HUES64 (cell line): ENCODE results near the gene TEPSIN.
A peak's percentile ranks its signal among the peaks of the same experiment; 100 is the strongest.

Experiments
- H3K27ac ChIP-seq: 2 replicates; pipeline ENCODE4 v1.7.0; 2013; ENCODE audit warnings: low read depth, low read length, inconsistent platforms
- H3K27me3 ChIP-seq: 2 replicates; pipeline ENCODE4 v1.6.1; 2013; ENCODE audit warnings: mild to moderate bottlenecking, low read length; ENCODE audit not compliant: insufficient read depth
- H3K36me3 ChIP-seq: 2 replicates; pipeline ENCODE4 v1.6.1; 2013; ENCODE audit warnings: mild to moderate bottlenecking, low read length; ENCODE audit not compliant: insufficient read depth
- H3K4me1 ChIP-seq: 2 replicates; pipeline ENCODE4 v1.6.1; 2013; ENCODE audit warnings: mild to moderate bottlenecking, low read length, moderate library complexity; ENCODE audit not compliant: insufficient read depth
- H3K4me3 ChIP-seq: 2 replicates; pipeline ENCODE4 v1.5.1; 2013; ENCODE audit warnings: mild to moderate bottlenecking, low read length, moderate library complexity
- H3K9ac ChIP-seq: 2 replicates; pipeline ENCODE4 v1.6.1; 2013; ENCODE audit warnings: mild to moderate bottlenecking, low read depth, low read length
- H3K9me3 ChIP-seq: 2 replicates; pipeline ENCODE4 v1.6.1; 2013; ENCODE audit warnings: low read depth, low read length; ENCODE audit not compliant: insufficient read depth
- WGBS: fragments of 150-250, 120-280 bp; methylation state at CpG from one replicate; pipeline ENCODE4 v1.1.7; 2013; ENCODE audit warnings: missing lambda C conversion rate; 5-methylcytosine and 5-hydroxymethylcytosine counted together

Gene TEPSIN

DNA sequence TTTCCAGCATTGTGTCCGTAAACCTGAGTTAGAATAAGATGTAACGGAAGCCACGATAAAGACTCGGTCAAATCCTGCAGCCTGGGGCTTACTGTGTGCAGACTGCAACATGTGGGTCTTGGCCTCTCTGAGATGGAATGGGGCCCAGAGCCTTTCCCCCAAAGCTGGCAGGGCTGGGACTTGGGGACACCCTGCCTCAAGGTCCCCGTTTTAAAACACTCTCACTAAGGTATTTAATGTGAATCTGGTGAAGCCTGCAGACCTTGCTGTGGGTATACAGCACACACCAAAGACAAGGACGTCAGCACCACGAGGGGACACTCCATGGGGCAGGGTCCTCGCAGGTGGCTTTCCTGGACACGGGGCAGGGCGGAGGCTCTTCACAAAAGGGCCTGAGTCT lies 2.3 kb upstream of the TEPSIN start:
- Histone ChIP-seq H3K9ac (no peak overlapping the region), H3K4me1 (peaks cover 4% of the 10 kb centered on the region), H3K27me3 (no peaks in the 10 kb centered on the region), H3K4me3 (no peak overlapping the region), H3K27ac (no peak overlapping the region), H3K9me3 (no peaks in the 10 kb centered on the region), H3K36me3 (peaks cover 10% of the 10 kb centered on the region)
- WGBS: 94% methylated on average over 10 of the region's 10 CpGs

DNA sequence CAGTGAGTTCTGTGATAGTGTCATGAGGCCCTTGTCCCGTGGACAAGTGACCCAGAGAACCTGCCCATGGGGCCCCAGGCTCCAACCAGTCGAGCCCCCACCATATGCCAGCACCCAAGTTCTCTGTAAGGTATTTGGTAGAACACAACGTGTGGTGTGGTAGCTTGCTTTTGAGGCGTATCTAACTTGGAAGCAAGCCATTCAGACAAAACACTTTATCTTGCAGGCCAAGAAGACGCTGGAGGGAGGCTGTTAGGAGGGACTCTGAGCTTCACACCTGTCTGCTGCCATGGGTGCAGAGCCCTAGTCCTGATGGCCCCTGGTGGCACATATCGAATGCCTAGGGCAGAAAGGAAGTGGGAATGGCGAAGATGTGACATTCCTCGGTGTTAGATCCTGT lies 1.9 kb upstream of the TEPSIN start:
- no peak overlapping the region for H3K4me3 ChIP-seq
- H3K27me3 ChIP-seq: no peaks in the 10 kb centered on the region
- no peak overlapping the region for H3K27ac ChIP-seq
- H3K4me1 ChIP-seq: peaks cover 4% of the 10 kb centered on the region
- H3K9me3 ChIP-seq: no peaks in the 10 kb centered on the region
- H3K9ac ChIP-seq: no peak overlapping the region
- WGBS: 92% methylated on average over 8 of the region's 8 CpGs
- H3K36me3 ChIP-seq: peaks cover 10% of the 10 kb centered on the region

- Histone ChIP-seq H3K36me3 (peaks cover 10% of the 10 kb centered on the region), H3K9me3 (no peaks in the 10 kb centered on the region), H3K4me3 (peak overlapping the region; percentile 83), H3K9ac (peak overlapping the region; percentile 92), H3K4me1 (peaks cover 4% of the 10 kb centered on the region), H3K27me3 (no peaks in the 10 kb centered on the region), H3K27ac (peak overlapping the region; percentile 71)
- 21% methylated on average over 37 of the region's 37 CpGs for WGBS
Measured at GRCh38 chr17:81239714-81240555, 1.1 kb upstream of the TEPSIN start.

GRCh38 chr17:81238490-81238814 lies 403 bp downstream of the TEPSIN start:
- H3K4me3 ChIP-seq: peak overlapping the region; percentile 83
- H3K36me3 ChIP-seq: peaks cover 10% of the 10 kb centered on the region
- no peaks in the 10 kb centered on the region for H3K9me3 ChIP-seq
- 1% methylated on average over 26 of the region's 26 CpGs for WGBS
- H3K27ac ChIP-seq: 0 out of 2 replicates have a peak overlapping the region, but pooled peaks have one; percentile 35
- peak overlapping the region; percentile 86 for H3K9ac ChIP-seq
- H3K27me3 ChIP-seq: no peaks in the 10 kb centered on the region
- H3K4me1 ChIP-seq: peaks cover 4% of the 10 kb centered on the region

DNA sequence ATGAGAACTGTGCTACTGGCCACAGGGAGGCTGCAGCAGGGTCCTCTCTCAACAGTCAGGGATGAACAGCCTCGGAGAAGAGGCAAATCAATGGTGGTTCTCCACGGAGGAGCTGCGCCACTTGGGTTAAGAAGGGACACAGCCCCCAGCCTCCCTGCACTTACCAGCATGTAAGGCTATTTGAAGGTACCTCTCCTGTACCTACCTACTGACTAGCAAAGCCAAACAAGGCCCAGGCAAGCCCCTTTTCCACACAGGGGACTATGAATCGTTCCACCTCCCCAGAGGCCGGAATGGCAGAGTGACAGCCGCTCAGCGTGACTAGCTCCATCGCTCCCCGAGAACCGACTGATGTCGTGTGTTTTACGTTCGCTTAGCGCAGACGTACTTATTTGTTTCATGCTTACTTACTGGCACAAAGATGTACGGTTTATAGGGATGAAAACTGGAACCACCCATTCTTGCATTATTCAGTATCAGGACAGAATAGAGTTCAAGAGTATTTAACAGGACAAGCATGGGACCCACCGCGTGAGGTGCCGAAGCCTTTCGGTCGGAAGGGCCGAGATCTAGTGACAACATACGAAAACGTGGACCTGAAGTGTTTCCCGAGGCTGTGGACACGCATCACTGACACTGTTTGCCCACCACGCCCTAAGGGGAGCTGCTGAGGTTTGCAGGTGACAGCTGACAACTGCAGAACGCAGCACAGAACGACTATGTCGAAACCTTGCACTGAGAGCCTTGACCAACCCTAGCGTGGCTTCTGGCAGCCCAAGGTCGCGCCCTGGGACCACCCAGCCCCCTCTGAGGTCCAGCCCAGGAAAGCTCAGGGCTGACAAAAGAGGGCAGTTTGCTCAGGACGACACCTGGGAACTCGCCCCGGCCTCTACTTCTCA lies 1.0 kb downstream of the TEPSIN start:
- WGBS: 68% methylated on average over 36 of the region's 36 CpGs
- Histone ChIP-seq H3K4me1 (peaks cover 3% of the 10 kb centered on the region), H3K27me3 (no peaks in the 10 kb centered on the region), H3K4me3 (peak overlapping the region; percentile 83), H3K9me3 (no peaks in the 10 kb centered on the region), H3K36me3 (peaks cover 10% of the 10 kb centered on the region), H3K27ac (no peak overlapping the region), H3K9ac (peak overlapping the region; percentile 86)

DNA sequence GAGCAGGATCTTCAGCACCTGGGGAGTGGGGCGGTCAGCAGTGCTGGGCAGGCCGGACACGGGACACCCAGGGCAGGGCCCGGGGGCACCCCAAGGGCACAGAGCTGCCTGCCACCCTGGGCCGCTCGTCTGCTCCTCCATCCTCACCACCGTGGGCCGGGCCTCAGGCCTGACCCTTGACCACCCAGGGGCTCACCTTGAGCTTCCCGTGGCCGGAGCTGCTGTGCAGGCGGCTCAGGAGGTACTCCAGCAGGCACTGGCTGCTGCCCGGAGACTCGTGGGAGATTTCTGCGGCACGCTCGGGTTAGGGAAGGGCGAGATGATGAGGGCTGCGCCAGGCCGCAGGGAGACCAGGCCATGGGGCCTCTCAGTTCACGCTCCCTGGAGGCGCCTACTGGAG lies 2.1 kb downstream of the TEPSIN start:
- Histone ChIP-seq H3K27me3 (no peaks in the 10 kb centered on the region), H3K9ac (no peak overlapping the region), H3K4me3 (no peak overlapping the region), H3K36me3 (peaks cover 10% of the 10 kb centered on the region), H3K9me3 (no peaks in the 10 kb centered on the region), H3K27ac (no peak overlapping the region), H3K4me1 (no peaks in the 10 kb centered on the region; the same call in 1 of the 2 replicates)
- WGBS: 96% methylated on average over 21 of the region's 21 CpGs

DNA sequence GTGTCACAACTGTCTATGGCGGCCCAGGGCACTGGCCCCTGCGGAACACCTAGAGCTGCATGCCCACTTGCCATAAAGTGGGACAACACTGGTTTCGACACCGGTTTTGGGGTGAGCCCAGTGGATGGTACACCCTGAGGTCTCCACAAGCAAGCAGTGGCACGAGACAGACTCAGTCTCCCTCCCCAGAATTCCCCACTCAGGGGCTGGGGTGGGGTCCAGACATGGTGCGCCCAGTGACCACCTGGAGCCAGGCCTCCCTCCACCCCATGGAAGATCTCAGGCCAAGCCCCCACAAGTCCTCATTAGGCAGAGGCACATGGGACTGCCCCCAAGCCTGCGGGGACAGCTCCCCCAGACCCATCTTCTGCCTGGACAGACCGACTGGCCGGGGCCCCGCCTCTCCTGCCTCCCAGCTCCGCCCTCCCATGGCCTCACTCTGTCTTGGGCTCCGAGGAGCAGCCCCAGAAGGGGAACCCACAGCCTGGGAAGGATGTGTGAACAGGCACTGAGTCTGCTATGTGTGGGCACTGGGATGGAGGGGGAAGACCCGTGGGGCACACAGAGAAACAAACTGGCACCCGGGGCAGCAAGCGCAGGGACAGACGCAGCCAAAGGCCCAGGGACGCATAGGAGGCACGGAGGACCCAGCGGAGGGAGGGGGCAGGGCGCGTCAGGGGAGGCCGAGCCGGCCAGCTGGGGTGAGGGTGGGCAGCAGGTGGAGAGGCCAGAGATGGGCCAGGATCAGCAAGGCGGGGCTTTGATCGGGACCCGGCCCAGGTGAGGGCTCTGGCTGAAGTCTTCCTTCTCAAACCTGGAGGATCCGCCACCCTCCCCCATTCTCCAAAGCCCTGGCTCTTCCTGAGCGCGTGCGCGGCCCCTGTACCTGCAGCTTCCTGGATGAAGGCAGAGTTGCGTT lies 2.8 kb downstream of the TEPSIN start:
- no peak overlapping the region for H3K27ac ChIP-seq
- no peaks in the 10 kb centered on the region for H3K27me3 ChIP-seq
- 92% methylated on average over 32 of the region's 32 CpGs for WGBS
- H3K4me3 ChIP-seq: no peak overlapping the region
- H3K9ac ChIP-seq: no peak overlapping the region
- H3K4me1 ChIP-seq: no peaks in the 10 kb centered on the region; the same call in 1 of the 2 replicates
- no peaks in the 10 kb centered on the region for H3K9me3 ChIP-seq
- peaks cover 9% of the 10 kb centered on the region for H3K36me3 ChIP-seq

GRCh38 chr17:81234940-81235821 lies 3.7 kb downstream of the TEPSIN start:
- H3K4me1 ChIP-seq: no peaks in the 10 kb centered on the region; the same call in 1 of the 2 replicates
- no peak overlapping the region for H3K4me3 ChIP-seq
- no peaks in the 10 kb centered on the region for H3K9me3 ChIP-seq
- no peak overlapping the region for H3K27ac ChIP-seq
- 93% methylated on average over 26 of the region's 26 CpGs for WGBS
- H3K9ac ChIP-seq: no peak overlapping the region
- H3K27me3 ChIP-seq: no peaks in the 10 kb centered on the region
- peaks cover 8% of the 10 kb centered on the region for H3K36me3 ChIP-seq

- Histone ChIP-seq H3K36me3 (peaks cover 13% of the 10 kb centered on the region), H3K4me1 (no peaks in the 10 kb centered on the region; the same call in 1 of the 2 replicates), H3K27me3 (no peaks in the 10 kb centered on the region), H3K9ac (no peak overlapping the region), H3K9me3 (no peaks in the 10 kb centered on the region), H3K4me3 (no peak overlapping the region), H3K27ac (no peak overlapping the region)
- 94% methylated on average over 13 of the region's 13 CpGs for WGBS
Measured at GRCh38 chr17:81234506-81234855, 4.4 kb downstream of the TEPSIN start.
